Bone marrow (tissue), 2 donors: ENCODE measurements around the gene ARMC7.
"Not testable (repeated sequence)": the region's sequence is repeated elsewhere in the genome, so short reads cannot be mapped to it uniquely, and the experiment has no call there.

Experiments used
- DNase-seq, 2 donors: peaks; one replicate each; lab custom pipeline; 2025; lab: John Stamatoyannopoulos, UW

ARMC7 gene

DNA sequence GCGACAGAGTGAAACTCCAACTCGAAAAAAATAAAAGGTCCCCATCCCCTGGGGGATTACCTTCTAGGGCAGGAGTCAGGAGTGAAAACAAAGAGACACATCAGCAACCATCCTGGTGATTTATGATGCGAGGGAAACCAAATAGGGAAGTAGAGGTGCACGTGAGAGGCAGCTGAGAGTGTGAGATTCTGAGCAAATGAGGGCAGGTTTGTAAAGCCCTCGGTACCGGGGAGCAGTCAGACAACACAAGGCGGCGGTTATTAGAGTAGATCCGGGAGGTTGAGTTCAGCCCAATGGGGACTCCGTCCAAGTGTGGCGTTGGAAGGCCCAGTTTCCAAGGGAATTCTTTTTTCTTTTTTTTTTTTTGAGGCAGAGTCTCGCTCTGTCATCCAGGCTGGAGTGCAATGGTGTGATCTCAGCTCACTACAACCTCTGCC is 7.4 kb upstream of the ARMC7 start:
- peak in 1 of 2 donors; percentile 91 for DNase-seq

DNA sequence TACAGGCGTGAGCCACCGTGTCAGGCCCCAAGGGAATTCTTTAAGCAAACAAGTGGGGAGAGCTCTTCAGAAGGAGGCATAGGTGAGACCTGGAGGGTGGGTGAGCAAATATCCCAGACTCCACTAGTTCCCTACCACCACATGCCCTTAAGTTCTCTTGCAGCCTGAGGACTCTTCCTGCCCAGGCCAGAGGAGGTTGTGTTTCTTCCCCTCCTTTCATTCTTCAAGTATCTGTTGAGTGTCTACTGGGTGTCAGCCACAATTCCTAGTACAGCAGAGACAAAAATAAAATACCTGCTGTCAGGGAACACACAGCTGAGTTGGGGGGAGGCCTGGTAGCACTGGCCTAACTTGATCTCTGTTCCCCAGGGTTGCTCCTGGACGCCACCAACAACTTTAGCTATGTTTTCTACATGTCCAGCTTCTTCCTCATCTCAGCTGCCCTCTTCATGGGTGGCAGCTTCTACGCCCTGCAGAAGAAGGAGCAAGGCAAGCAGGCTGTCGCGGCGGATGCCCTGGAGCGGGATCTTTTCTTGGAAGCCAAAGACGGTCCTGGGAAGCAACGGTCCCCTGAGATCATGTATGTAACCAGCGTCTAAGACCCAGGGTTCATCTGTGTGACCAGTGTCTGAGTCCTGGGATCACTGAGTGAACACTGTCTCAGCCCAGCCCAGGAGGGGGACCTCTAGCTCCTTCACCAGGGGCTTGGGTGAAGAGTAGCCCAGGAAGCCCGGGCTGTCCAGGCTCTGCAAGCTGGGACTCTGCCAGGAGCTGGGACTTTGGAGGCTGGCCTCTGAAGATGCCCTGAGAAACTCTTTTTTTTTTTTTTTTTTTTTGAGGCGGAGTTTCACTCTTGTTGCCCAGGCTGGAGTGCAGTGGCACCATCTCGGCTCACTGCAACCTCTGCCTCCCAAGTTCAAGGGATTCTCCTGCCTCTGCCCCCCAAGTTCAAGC is 5.9 kb upstream of the ARMC7 start:
- no peak for DNase-seq

DNA sequence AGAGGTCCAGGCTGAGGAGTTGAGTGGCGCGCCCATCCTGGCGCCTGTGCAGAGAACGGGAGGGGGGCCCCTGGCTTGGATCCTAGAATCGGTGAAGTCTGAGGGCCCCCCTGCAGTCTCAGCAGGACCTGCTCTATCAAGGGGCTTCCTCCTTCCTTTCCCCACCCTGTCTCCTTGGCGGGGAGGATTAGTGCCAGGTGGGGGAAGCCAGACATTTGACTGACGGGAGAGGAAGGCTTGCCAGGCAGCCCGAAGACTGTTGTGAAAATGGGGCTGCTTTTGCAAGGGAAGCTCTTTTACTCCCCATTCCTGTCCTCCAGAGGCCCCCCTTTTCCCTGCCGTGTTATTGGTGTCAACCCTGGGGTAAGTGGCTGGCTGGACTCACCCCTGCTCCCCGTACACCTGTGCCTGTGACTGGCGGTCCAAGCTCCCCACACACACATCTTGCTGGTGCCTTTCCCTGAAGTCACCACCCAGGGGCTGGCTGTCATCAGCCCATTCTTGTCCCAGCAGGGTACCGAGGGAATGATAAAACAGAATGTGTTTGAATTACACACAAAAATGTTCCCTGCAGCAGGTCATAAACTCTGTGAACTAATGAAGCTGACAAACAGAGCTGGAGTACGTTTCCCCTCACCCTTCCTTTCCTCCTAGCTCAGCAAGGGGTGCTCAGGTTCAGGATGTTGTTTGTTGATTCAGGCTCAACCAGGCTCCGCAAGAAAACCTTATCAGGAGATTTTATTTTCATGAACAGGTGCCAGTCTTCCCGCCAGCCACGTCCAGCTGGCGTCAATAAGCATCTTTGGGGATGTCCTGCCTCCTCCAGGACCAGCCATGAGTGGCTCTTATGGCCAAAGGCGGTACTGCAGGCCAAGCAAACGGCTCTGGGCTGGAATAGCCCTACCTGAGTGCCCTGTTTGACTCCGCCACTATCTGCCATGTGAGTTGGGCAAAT is 4.4 kb upstream of the ARMC7 start:
- DNase-seq, result no peak

DNA sequence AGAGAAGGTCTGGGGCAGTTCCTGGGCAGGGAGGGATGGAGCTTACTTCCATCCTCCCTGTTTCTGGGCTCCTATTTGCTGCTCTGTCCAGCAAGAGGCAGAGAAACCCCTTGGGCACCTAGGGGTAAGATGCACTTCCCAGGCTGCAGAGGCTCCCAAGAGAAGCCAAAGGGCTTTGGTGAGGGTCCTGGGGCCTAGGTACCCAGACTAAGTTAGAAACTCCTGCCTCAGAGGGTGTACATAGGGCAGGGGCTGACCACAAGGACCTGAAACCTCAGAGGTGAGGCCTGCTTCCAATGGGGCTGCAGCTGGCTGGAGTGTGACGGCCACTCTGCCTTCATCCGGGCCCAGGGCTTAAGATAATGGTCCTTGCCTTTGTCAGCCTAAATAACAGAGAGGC is 1.6 kb upstream of the ARMC7 start:
- no peak for DNase-seq

GRCh38 chr17:75109046-75109406 is 743 bp upstream of the ARMC7 start:
- DNase-seq, result no peak

GRCh38 chr17:75110234-75110937 is 617 bp downstream of the ARMC7 start:
- DNase-seq, result no peak

GRCh38 chr17:75111777-75112335 is 2.1 kb downstream of the ARMC7 start:
- DNase-seq, result no peak

DNA sequence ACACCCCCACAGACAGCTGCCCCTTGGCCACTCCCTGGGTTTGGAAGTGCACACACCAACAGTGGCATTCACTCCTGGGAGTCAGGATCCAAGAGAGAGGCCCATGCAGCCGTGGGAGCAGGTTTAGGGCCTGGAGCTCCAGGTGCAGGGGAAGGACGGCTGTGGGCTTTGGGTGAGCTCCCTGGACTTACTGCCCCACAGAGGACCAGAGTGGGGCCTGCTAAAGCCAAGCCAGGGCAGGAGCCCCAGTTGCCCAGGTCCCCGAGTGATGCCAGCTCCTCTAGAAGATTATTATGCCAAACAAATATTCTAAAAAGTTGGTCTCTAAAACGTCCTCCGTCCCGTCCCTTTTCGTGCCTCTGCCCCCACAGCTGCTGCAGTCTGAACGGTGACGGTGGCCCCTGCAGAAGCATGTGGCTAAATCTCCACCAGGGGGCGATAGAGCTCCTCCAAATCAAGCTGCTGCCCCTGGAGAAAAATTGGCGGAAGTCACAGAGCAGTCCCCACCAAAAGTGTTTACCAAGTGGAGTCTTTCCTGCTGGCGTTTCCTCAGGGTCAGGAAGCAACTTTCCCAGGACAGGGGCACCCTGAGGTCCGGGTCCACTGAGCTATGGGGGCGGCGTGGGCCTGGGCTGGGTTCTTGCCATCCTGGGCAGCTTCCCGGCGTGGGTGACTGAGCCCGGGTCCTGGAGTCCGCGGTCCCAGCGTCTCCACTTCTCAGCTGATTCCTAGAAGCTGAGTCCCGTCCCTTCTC is 4.2 kb downstream of the ARMC7 start:
- peak; percentile 81 to 91 for DNase-seq

GRCh38 chr17:75114552-75115314 is 5.0 kb downstream of the ARMC7 start:
- no peak for DNase-seq

DNA sequence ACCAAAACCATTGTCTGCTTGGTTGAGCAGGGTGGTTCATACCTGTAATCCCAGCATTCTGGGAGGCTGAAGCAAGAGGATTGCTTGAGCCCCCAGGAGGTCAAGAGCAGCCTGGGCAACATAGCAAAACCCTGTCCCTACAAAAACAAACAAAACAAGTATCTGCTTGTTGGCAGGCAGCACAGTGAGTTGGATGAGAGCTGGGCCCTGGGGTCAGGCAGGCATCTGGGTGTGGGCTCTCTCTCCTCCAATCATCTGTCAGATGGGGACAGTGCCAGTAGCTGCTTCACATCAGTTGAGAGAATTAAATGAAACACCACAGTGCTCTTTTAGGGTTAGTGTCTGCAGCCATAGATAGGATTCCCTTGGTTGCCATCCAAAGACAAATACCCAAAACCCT is 5.8 kb downstream of the ARMC7 start:
- DNase-seq, result no peak

- no peak for DNase-seq
Observed at GRCh38 chr17:75116737-75117136, 7.0 kb downstream of the ARMC7 start.

DNA sequence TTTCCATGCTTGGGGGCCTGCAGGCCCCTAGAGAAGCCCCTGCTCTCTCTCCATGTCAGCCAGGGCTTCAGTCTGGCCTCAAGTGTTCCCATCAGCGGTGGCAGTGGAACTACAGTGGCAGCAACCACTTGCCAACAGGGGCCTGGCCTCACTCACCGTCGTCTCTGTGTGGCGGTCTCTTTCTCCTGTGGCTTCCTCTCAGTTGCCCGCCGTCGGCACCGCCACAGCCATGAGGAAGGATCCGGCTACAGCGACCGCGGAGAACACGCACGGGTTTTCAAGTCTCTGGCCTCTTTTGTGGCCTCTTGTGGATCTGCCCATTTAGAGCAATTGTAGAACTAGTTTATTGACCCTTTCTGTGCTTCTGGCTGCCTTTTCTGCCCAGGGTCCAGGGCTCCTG is 8.5 kb downstream of the ARMC7 start:
- no peak for DNase-seq

DNA sequence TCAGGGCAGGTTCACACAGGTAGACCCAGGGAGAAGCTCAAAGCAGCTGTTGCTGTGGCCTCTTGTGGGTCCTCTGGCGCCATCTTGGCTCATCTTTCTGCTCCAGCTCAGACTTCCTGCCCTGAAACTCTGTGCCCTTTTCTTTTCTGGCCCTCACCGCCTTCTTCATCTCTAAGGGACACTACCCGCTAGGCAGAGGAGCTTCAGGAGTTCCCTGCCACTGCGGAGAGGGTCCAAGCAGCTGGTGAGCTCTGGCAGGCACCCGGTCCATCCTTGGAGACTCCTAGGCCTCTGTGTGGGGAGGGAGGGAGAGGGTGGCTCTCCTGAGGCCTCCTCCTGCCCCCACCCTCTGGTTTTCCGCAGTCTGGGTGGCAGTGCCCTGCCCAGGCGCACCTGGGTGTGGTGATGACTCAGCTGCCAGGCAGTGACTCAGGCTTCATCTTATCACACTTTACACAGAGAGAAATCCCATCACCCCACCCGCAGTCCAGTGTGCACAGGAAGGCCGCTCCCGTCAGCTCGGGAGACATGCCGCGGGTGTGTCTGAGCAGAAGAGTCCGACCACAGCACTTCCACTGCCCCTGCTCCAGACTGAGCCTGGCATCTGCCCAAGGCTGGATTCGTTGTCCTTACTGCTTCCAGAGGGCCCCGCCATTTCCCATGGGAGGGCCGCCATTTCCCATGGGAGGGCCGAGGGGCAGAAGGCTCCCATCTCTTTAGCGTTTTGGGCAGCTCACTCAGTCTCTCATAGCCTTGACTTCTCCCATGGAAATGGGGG is 14.5 kb downstream of the ARMC7 start:
- peak; percentile 15 to 80 for DNase-seq

- DNase-seq, result no peak
Observed at GRCh38 chr17:75124819-75125162, 15.0 kb downstream of the ARMC7 start.

DNA sequence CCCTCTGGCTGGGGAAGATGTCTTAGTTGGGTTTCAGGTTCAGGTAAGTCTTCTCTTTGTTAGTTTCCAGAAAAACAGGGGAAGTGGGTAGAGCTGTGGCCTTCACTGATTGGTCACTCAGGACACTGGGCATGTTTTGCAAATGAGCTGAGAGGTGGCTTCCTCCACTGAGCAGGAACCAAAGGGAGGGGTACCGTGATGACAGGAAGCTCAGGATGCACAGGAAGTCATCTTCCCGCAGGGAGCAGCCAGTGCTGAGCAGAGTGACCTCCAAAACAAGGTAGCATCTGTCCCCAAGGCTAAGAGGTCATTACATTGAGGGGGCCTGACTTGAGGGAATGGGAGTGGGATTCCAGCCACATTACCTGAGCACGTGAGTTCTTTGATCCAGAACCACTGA is 16.2 kb downstream of the ARMC7 start:
- DNase-seq, result no peak

- no peak for DNase-seq
Observed at GRCh38 chr17:75126954-75127353, 17.2 kb downstream of the ARMC7 start.

- not testable (repeated sequence) for DNase-seq
Observed at GRCh38 chr17:75127936-75128335, 18.2 kb downstream of the ARMC7 start.

GRCh38 chr17:75128694-75129505 is 19.1 kb downstream of the ARMC7 start:
- no peak for DNase-seq

GRCh38 chr17:75129576-75129975 is 19.8 kb downstream of the ARMC7 start:
- DNase-seq, result no peak
